GM21786 (cell line): ENCODE measurements around the gene ARHGEF28.

ENCODE experiments used
- ATAC-seq: cut with Tn5 transposase; IDR thresholded peaks from one replicate; pipeline ENCODE4 v1.9.1; 2021; ENCODE audit not compliant: unreplicated experiment

Gene ARHGEF28

GRCh38 chr5:73895471-73895870, 269.5 kb downstream of the ARHGEF28 start:
- no peak for ATAC-seq

GRCh38 chr5:73896097-73896496, 270.1 kb downstream of the ARHGEF28 start:
- no peak for ATAC-seq

- ATAC-seq = no peak
Observed at GRCh38 chr5:73896668-73897067, 270.7 kb downstream of the ARHGEF28 start.

- no peak for ATAC-seq
Observed at GRCh38 chr5:73897893-73898292, 271.9 kb downstream of the ARHGEF28 start.

GRCh38 chr5:73899055-73899454, 273.1 kb downstream of the ARHGEF28 start:
- peak; percentile 85 for ATAC-seq

- no peak for ATAC-seq
Observed at GRCh38 chr5:73899916-73900315, 273.9 kb downstream of the ARHGEF28 start.

GRCh38 chr5:73900566-73900965, 274.6 kb downstream of the ARHGEF28 start:
- no peak for ATAC-seq

GRCh38 chr5:73901043-73901442, 275.0 kb downstream of the ARHGEF28 start:
- no peak for ATAC-seq

GRCh38 chr5:73901455-73901854, 275.5 kb downstream of the ARHGEF28 start:
- ATAC-seq = no peak

- no peak for ATAC-seq
Observed at GRCh38 chr5:73902327-73903051, 276.5 kb downstream of the ARHGEF28 start.

- ATAC-seq = no peak
Observed at GRCh38 chr5:73903169-73903568, 277.2 kb downstream of the ARHGEF28 start.

- no peak for ATAC-seq
Observed at GRCh38 chr5:73906277-73906676, 280.3 kb downstream of the ARHGEF28 start.

- ATAC-seq = no peak
Observed at GRCh38 chr5:73907164-73907563, 281.2 kb downstream of the ARHGEF28 start.

GRCh38 chr5:73908395-73908794, 282.4 kb downstream of the ARHGEF28 start:
- no peak for ATAC-seq

- ATAC-seq = no peak
Observed at GRCh38 chr5:73908846-73909245, 282.9 kb downstream of the ARHGEF28 start.

GRCh38 chr5:73909474-73909873, 283.5 kb downstream of the ARHGEF28 start:
- ATAC-seq = no peak

GRCh38 chr5:73911761-73912393, 285.9 kb downstream of the ARHGEF28 start:
- no peak for ATAC-seq

- ATAC-seq = no peak
Observed at GRCh38 chr5:73912821-73913271, 286.9 kb downstream of the ARHGEF28 start.

GRCh38 chr5:73913971-73914370, 288.0 kb downstream of the ARHGEF28 start:
- ATAC-seq = no peak

- ATAC-seq = no peak
Observed at GRCh38 chr5:73915345-73915744, 289.3 kb downstream of the ARHGEF28 start.

GRCh38 chr5:73917433-73917832, 291.4 kb downstream of the ARHGEF28 start:
- ATAC-seq = no peak

GRCh38 chr5:73917891-73918290, 291.9 kb downstream of the ARHGEF28 start:
- ATAC-seq = no peak
